ENCODE measurements around the gene ALOXE3.
"Not testable (repeated sequence)": the region's sequence is repeated elsewhere in the genome, so short reads cannot be mapped to it uniquely, and the experiment has no call there.

Gene ALOXE3

GRCh38 chr17:8066841-8067775 lies 51.2 kb downstream of the ALOXE3 start:
- no peak for DNase-seq

GRCh38 chr17:8064561-8065019 lies 53.7 kb downstream of the ALOXE3 start:
- no peak for DNase-seq

GRCh38 chr17:8063761-8064534 lies 54.4 kb downstream of the ALOXE3 start:
- no peak for DNase-seq

GRCh38 chr17:8062807-8063483 lies 55.4 kb downstream of the ALOXE3 start:
- DNase-seq, result no peak

GRCh38 chr17:8062435-8062806 lies 55.9 kb downstream of the ALOXE3 start:
- no peak for DNase-seq

GRCh38 chr17:8061851-8062250 lies 56.5 kb downstream of the ALOXE3 start:
- not testable (repeated sequence) for DNase-seq

GRCh38 chr17:8060274-8060673 lies 58.0 kb downstream of the ALOXE3 start:
- peak; percentile 58 for DNase-seq

GRCh38 chr17:8059131-8059530 lies 59.2 kb downstream of the ALOXE3 start:
- DNase-seq, result no peak

- DNase-seq, result peak; percentile 64
These were observed 60.6 kb downstream of the ALOXE3 start for GRCh38 chr17:8057691-8058114.

GRCh38 chr17:8056976-8057625 lies 61.2 kb downstream of the ALOXE3 start:
- no peak for DNase-seq

- DNase-seq, result no peak
These were observed 61.9 kb downstream of the ALOXE3 start for GRCh38 chr17:8056232-8056975.

- DNase-seq, result no peak
These were observed 62.5 kb downstream of the ALOXE3 start for GRCh38 chr17:8055851-8056231.

GRCh38 chr17:8053600-8053999 lies 64.7 kb downstream of the ALOXE3 start:
- DNase-seq, result no peak

- no peak for DNase-seq
These were observed 65.8 kb downstream of the ALOXE3 start for GRCh38 chr17:8052256-8053252.

GRCh38 chr17:8051831-8052230 lies 66.5 kb downstream of the ALOXE3 start:
- no peak for DNase-seq

GRCh38 chr17:8048736-8049135 lies 69.6 kb downstream of the ALOXE3 start:
- DNase-seq, result no peak

GRCh38 chr17:8048236-8048635 lies 70.1 kb downstream of the ALOXE3 start:
- DNase-seq, result no peak

- no peak for DNase-seq
These were observed 70.6 kb downstream of the ALOXE3 start for GRCh38 chr17:8047769-8048110.

- DNase-seq, result no peak
These were observed 71.2 kb downstream of the ALOXE3 start for GRCh38 chr17:8046929-8047768.
